H1 (cell line): Measurements from ENCODE around the gene GNLY.

Source experiments
- CBX5 ChIP-seq: fragments of 300-800, 300-1000 bp; sonication (generic); IDR thresholded peaks from 2 replicates; pipeline ENCODE4 v1.7.1; 2016; ENCODE audit warnings: antibody characterized with exemption, low read length, low read depth
- CTBP2 ChIP-seq: IDR thresholded peaks from 2 replicates; pipeline ENCODE4 v1.7.0; 2011; ENCODE audit warnings: borderline replicate concordance, mild to moderate bottlenecking, moderate library complexity, mixed read lengths, low read length; ENCODE audit not compliant: insufficient read depth, insufficient read length
- POLR2A ChIP-seq, 2 experiments: IDR thresholded peaks; 1 replicate in 1 of 2; 2 replicates in 1 of 2; pipeline ENCODE4 v1.6.1; 2011; ENCODE audit warnings: low read depth in 2 of 2, low read length in 2 of 2, mild to moderate bottlenecking in 2 of 2; ENCODE audit errors: control extremely low read depth in 1 of 2
- RNF2 ChIP-seq: fragments of 200-900, 300-1000 bp; sonication (generic); IDR thresholded peaks from 2 replicates; pipeline ENCODE4 v1.7.1; 2016; ENCODE audit warnings: borderline replicate concordance, low read depth, mild to moderate bottlenecking, antibody characterized with exemption, low read length; ENCODE audit not compliant: poor library complexity, severe bottlenecking; ENCODE audit errors: missing control alignments
- SAP30 ChIP-seq: fragments of 300-600 bp; sonication (generic); IDR thresholded peaks from 2 replicates; pipeline ENCODE4 v1.7.1; 2012; ENCODE audit warnings: low read length, moderate library complexity, mild to moderate bottlenecking, inconsistent platforms; ENCODE audit not compliant: insufficient read depth, insufficient replicate concordance

GRCh38 chr2:85697096-85697495 lies 2.9 kb downstream of the GNLY start:
- no peak for TF ChIP-seq CTBP2
- TF ChIP-seq CBX5: no peak
- no peak for TF ChIP-seq POLR2A (IDR thresholded peaks at IDR 0.05; ENCODE audit: control extremely low read depth in 1 of 2, low read depth in 2 of 2, low read length in 2 of 2)
- TF ChIP-seq RNF2: no peak
- TF ChIP-seq SAP30: no peak
